Left kidney (tissue), 8 donors: Measurements from ENCODE around the gene TRAPPC5. TPM values are rescaled to one million over a fixed set of nuclear protein-coding genes. Genes with fewer than 3 reads are reported as not detected.
"Not testable (repeated sequence)": the region's sequence is repeated elsewhere in the genome, so short reads cannot be mapped to it uniquely, and the experiment has no call there.

Experiments
- DNase-seq: peaks from one replicate; pipeline ENCODE4 v3.0.0-alpha.2; 2013
- long read RNA-seq, 8 donors: transcript quantifications; one replicate each; lab custom pipeline, GENCODE V29; 2026
- polyA plus RNA-seq: library from polyadenylated mRNA; unstranded; fragments of 120-200 nt; gene quantifications from one replicate; pipeline ENCODE4 v1.2.1, GENCODE V29; 2013; ENCODE audit not compliant: insufficient read length

Gene TRAPPC5
- 34.1 TPM for polyA plus RNA-seq
- long read RNA-seq, donor 1, full-length matches to known transcripts = 79 of 138 reads
- long read RNA-seq, donor 1, partial matches to known transcripts = 59 of 138 reads
- long read RNA-seq, donor 1, other reads (novel, unspliced or antisense) = 0 of 138 reads
- long read RNA-seq, donor 2, full-length matches to known transcripts = 52 of 93 reads
- long read RNA-seq, donor 2, partial matches to known transcripts = 41 of 93 reads
- long read RNA-seq, donor 2, other reads (novel, unspliced or antisense) = 0 of 93 reads
- long read RNA-seq, donor 3, full-length matches to known transcripts = 29 of 29 reads
- long read RNA-seq, donor 3, partial matches to known transcripts = 0 of 29 reads
- long read RNA-seq, donor 3, other reads (novel, unspliced or antisense) = 0 of 29 reads
- long read RNA-seq, donor 4, full-length matches to known transcripts = 8 of 8 reads
- long read RNA-seq, donor 4, partial matches to known transcripts = 0 of 8 reads
- long read RNA-seq, donor 4, other reads (novel, unspliced or antisense) = 0 of 8 reads
- long read RNA-seq, donor 5, full-length matches to known transcripts = 139 of 200 reads
- long read RNA-seq, donor 5, partial matches to known transcripts = 61 of 200 reads
- long read RNA-seq, donor 5, other reads (novel, unspliced or antisense) = 0 of 200 reads
- long read RNA-seq, donor 6, full-length matches to known transcripts = 92 of 92 reads
- long read RNA-seq, donor 6, partial matches to known transcripts = 0 of 92 reads
- long read RNA-seq, donor 6, other reads (novel, unspliced or antisense) = 0 of 92 reads
- long read RNA-seq, donor 7, full-length matches to known transcripts = 111 of 167 reads
- long read RNA-seq, donor 7, partial matches to known transcripts = 56 of 167 reads
- long read RNA-seq, donor 7, other reads (novel, unspliced or antisense) = 0 of 167 reads
- long read RNA-seq, donor 8, full-length matches to known transcripts = 25 of 25 reads
- long read RNA-seq, donor 8, partial matches to known transcripts = 0 of 25 reads
- long read RNA-seq, donor 8, other reads (novel, unspliced or antisense) = 0 of 25 reads

DNA sequence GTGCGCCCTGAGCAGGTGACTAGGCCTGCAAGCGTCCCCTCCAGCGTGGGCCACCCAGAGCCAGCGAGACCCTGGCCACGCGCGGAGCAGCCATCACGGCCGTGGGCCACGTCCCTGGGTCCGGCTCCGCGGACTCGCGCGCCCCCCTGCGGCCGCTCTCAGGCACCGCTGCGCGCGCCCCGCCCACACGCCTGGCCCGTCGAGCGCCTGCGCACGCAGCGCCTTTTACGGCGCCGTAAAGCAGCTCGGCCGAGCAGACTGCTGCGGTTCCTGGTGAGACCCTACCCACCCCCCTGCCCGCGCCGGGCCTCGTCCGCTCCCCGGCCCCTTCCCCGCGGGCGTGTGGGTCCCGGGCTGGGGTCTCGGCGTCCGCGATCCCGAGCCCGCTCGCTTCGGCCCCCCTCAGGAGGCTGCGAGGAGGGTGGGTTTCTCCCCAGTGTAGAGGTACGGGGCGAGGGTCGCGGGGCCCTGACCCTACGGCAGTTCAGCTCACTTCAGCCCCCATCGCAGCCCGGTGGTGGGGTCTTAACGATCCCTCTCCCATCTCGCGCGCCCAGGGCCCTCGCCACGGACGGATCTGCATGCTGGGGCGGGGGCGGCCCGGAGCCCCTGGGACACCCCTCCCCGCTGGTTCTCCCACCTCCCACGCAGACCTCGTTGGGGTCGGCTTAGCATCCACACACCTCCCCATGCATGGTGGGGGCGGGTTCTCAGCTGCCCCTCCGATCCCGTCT lies at the start of gene TRAPPC5:
TRAPPC5 (plus strand) TSS at position 228 of the 734 bp plus-strand sequence. CDS start 1,421 bp downstream, outside the sequence.
- peak; percentile 85 for DNase-seq

DNA sequence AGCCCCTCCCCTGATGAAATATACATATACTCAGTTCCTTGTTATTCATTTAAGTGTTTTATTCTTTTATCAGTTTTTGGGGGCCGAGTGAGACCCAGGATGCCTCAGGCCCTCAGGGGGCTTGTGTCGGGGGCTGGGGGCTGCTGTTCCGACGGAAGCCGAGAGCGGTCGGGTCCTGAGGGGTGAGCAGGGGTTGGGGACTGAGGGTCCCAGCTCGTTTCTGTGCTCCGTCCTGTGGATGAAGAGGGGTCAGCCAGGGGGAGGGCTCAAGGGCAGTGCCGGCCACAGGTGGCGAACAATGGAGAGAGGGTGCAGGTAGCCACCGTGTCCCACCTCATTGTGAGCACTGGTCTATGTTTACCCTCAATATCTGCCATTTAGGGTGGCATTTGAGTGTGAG lies 49.1 kb upstream of the TRAPPC5 start:
- DNase-seq = no peak

DNA sequence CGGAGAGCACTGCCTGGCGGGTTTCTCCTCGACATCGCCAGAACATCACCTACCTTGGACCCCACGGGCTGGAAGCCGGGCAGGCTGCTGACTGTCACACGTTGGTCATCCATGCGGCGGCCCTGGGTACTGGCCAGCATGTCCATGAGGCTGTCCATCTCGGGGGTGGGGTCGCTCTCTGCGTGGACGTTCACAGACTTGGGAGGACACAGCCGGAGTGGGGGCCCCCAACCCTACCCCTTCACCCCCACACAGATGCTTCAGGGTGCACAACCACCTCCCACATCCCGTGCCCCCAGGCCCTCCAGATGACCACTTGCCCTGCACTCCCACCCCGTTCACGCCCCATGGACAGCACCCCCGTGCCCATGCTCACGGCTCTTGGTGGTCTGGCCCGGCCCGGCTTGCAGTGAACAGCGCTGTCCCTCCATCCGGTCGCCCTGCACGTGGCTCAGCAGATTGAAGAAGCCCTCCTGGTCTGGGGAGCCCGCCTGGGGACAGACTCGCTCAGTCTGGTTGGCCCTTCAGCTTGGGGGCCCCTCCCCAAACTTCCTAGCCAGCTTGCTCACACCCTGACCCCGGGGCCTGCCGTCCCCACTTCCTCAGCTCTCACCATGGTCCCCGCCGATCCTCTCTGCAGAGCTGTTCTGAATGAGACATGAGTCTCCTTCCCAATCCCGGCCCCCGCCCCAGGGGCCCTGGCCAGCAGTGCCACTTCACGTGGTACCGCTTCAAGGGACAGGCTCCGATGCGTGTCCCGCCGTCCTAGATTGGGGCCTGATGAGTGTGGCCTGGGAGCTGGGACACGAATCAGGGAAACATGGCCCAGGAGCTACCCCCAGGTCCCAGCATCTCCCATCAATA lies 48.1 kb upstream of the TRAPPC5 start:
- no peak for DNase-seq

DNA sequence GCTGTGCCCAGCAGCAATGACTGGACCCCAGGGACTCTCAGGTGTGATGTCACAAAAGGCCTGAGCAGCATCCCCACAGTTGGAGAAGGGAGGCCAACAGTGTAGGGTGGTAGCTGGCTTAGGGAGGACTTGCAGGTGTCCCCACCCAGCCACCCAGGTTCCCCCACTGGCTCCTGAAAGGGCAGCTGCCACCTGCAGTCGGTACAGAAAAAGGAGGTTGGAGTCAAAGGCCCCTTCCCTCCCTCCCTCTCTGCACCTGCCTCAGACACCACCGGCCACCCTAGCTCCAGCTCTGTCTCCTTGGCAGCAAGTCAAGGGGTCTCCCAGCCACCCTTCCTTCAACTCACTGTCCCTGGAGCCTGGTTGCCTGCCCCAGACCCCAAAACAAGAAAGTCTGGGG lies 46.9 kb upstream of the TRAPPC5 start, which contains the start of gene PCP2:
PCP2 (minus strand) TSS at position 22 of the 400 bp plus-strand sequence. CDS start 262 bp downstream, outside the sequence.
- no peak for DNase-seq

DNA sequence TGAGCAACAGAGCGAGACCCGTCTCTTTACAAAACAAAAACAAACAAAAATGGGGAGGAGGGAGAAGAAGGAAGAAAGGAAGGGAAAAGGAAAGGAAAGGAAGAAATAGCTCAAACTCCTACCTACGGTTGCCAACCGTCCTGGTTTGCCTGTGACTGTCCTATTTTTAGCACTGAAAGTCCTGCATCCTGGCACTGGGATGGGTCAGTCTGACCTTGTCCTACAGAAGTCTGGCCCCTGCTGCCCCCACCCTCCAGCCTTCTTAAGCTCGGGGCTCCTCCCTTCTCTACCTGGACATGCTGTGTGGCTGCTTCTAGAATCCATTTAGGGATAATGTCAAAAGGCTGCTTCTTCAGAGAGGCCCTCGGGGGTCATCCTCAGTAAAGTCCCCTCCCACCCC lies 45.0 kb upstream of the TRAPPC5 start:
- no peak for DNase-seq

DNA sequence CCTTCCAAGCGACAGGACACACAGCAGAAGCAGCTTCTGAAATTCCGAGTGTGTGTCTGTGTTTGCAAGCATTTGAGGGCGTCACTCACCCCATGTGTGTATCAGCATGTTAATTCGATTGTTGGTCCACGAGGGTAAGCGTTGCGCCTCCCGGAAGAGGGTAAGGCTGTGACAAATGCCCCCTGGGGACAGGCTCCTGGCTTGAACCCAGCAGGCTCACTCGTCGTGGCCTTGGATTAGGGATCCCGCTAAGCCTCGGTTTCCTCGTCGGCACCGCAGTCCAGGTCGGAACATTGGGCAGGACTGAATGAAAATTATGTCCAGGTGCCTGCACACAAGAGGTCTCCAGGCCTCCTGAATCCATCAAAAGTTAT lies 44.3 kb upstream of the TRAPPC5 start:
- DNase-seq = no peak

DNA sequence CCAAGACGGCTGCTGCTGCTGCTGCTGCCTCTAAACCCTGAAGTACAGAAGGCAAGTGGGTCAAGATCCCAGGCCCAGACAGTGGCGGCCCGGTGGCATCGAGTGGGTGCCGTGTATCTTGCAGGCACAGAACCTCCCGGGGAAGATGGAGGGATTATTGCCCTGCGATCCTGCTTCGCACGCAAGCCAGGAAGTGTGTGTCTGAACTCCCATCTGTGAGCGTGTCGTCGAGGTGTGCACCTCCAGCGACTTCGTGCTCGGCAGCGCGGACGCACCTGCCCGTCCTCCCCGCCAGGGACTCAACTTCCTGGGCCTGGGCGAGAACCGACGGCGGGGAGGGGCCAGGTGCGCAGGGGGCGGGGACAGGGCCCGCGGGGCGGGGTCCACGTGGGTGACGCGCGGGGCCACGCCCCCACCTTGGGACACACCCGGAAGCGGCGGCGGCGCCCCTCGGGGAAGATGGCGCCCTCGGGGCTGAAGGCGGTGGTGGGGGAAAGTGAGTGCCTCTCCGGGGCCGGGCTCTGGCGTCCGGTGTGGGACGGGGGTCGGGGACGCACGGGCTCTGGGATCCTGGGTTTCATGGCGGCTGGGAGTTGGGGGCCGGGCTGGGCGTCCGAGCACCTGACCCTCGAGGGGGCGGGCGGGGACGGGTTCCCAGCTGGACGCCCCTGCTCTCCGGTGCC lies 43.8 kb upstream of the TRAPPC5 start, which contains the start of gene STXBP2:
STXBP2 (plus strand) TSS at position 420 of the 683 bp plus-strand sequence; CDS start at position 460, 40 bp downstream.
- peak; percentile 61 for DNase-seq

DNA sequence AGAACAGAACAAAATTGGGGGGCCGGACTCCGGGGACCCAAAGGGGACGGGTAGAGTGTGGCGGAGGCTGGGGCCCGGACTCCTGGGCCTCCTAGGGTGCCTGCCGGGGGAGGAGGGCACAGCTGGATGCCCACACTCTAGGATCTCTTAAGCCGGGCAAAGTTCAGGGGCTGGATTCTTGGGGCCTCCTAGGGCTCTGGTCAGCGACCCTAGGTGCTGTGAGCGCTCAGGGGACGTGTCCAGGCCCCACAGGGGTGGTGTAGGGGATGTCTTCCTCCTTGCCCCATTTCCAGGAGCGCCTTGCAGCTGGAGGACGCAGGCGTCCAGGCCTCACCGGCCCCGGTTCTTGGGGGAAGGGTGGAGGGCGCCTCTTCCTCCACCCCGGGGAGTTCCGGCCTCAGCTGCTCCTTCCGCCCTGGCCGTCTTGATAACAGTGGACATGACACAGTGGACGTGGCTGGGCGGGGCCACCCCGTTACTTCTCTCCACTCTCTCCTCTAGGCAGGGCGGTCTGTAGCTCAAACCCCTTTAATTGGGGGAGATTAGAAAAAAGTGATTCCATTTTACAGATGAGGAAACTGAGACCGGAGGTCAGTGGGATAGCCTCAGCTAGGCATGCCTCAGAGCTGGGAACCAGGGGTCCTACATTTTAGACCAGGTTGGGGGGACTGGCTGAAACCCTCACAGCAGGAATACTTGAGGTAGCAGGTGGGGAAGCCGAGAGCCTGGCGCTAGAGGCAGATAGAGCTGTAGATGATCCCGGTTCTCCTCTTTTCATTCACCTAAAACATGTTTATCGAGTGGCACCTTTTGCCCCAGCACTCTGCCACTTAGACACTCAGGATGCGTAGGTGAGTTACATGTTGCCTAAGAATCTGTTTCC lies 43.0 kb upstream of the TRAPPC5 start:
- no peak for DNase-seq

DNA sequence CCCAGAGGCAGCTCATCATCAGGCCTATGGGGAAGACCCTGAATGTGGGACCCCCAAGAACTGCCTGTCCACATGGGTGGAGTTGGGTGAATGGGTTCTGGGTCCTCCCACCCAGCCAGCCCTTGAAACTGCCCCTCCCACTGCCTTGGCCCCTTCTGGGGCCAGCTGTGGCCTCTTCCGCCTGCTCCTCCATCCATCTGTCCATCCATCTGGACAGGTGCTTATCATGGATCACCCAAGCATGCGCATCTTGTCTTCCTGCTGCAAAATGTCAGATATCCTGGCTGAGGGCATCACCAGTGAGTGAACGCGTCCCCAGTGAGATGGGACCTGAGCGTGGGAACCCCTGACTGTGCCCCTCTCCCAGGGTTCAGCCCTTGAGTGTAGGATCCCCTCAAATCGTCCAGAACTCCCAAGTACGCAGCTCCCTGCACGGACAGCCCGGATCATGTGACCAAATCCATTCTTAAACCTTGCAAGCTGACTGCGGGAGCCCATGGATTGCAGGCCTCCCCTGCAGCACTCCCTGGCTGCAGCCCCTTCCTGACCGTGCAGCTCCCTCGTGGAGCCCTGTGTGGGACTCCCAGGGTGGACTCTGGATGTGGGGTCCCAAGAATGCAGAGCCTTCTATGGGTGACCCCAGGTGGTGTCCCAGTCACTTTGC lies 41.7 kb upstream of the TRAPPC5 start:
- no peak for DNase-seq

DNA sequence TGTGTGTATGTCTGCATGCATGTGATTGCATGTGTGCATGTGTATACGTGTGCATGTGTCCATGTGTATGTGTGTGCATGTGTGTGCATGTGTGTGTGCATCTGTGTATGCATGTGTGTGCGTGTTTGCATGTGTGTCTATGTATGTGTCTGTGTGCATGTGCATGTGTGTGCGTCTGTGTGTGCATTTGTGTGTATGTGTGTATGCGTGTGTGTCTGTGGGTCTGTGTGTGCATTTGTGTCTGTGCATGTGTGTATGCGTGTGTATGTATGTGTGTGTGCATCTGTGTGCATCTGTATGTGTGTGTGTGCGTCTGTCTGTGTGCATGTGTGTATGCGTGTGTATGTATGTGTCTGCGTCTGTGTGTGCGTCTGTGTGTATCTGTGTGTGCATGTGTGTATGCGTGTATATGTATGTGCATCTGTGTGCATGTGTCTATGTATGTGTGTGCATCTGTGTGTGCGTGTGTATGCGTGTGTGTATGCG lies 40.7 kb upstream of the TRAPPC5 start:
- DNase-seq = no peak

DNA sequence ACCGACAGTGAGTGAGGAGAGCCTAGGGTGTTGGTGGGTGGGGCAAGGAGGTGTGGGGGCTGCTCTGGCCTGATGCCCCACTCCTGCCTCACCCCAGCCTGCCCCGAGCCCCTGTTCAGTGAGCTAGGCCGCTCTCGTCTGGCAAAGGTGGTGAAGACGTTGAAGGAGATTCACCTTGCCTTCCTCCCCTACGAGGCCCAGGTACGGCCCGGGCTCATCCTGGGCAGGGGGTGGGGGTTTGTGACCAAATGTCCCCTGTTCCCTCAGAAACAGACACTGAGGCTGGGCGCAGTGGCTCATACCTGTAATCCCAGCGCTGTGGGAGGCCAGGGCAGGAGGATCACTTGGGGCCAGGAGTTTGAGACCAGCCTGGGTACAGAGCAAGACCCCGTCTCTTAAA lies 39.8 kb upstream of the TRAPPC5 start:
- no peak for DNase-seq

DNA sequence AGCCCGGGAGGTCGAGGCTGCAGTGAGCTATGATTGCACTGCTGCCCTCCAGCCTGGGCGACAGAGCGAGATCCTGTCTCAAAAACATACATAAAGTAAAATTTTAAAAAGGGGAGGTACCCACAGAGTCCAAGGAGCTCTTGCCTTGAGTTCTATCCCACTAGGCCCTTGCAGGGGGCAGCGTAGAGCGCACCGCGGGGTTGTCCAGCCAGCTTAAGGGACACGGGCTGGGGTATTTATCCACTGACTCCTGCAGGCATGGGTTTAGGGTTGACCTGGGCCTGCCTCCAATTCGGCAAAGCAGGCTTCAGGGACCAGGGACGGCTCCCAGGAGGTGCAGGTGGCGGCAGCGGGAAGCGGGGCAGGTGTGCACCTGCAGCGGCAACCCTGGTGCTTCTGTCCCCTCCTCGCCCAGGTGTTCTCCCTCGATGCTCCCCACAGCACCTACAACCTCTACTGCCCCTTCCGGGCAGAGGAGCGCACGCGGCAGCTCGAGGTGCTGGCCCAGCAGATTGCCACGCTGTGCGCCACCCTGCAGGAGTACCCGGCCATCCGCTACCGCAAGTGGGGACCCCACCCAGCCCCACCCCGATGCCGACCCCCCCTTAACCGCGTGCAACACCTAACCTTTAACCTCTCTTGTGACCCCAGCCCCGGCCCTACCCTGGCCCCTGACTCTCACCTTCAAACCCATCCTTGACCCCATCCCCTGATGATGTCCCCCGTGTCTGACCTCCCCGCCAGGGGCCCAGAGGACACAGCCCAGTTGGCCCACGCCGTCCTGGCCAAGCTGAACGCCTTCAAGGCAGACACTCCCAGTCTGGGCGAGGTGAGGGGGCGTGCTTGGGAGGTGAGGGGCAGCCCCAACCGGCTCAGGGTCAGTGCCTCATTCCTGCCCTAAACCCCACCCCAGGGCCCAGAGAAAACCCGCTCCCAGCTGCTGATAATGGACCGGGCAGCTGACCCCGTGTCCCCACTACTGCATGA lies 39.0 kb upstream of the TRAPPC5 start:
- no peak for DNase-seq

DNA sequence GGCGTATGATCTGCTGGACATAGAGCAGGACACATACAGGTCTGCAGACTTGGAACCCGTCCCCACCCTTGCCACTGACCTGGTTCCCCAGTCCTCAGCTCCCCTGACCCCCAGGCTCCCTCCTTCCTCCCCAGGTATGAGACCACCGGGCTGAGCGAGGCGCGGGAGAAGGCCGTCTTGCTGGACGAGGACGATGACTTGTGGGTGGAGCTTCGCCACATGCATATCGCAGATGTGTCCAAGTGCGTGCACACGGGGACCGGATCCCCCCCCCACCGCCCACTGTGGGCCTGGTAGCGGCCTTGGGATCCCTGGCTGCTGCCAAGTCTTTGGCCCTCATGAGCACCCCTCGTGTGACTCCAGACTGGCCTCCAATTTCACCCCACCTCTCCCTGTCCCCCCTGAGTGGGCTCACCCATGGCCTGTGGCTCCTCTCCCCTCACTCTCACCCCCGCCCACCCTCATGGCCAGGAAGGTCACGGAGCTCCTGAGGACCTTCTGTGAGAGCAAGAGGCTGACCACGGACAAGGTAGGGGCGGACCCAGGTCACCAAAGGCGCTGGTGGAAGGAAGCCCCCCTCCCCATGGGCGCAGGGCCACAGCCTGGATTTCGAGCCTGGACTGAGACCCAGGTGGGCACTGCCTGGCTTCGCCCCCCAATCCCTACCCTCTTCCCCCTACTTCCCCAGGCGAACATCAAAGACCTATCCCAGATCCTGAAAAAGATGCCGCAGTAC lies 38.2 kb upstream of the TRAPPC5 start:
- DNase-seq = no peak

DNA sequence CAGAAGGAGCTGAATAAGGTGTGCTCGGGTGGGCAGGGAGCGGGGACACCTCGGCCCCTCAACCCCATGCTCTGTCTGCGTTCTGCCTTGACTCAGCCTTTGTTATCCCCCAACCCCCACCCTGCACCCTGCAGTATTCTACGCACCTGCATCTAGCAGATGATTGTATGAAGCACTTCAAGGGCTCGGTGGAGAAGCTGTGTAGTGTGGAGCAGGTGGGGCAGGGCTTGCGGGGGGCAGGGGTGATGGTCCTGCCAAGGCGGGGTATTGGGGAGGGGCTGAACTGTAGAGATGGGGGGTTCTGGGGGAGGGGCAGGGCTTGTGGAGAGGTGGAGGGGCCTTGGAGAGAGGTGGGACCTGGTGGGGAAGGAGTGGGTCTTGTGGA lies 37.6 kb upstream of the TRAPPC5 start:
- DNase-seq = no peak

DNA sequence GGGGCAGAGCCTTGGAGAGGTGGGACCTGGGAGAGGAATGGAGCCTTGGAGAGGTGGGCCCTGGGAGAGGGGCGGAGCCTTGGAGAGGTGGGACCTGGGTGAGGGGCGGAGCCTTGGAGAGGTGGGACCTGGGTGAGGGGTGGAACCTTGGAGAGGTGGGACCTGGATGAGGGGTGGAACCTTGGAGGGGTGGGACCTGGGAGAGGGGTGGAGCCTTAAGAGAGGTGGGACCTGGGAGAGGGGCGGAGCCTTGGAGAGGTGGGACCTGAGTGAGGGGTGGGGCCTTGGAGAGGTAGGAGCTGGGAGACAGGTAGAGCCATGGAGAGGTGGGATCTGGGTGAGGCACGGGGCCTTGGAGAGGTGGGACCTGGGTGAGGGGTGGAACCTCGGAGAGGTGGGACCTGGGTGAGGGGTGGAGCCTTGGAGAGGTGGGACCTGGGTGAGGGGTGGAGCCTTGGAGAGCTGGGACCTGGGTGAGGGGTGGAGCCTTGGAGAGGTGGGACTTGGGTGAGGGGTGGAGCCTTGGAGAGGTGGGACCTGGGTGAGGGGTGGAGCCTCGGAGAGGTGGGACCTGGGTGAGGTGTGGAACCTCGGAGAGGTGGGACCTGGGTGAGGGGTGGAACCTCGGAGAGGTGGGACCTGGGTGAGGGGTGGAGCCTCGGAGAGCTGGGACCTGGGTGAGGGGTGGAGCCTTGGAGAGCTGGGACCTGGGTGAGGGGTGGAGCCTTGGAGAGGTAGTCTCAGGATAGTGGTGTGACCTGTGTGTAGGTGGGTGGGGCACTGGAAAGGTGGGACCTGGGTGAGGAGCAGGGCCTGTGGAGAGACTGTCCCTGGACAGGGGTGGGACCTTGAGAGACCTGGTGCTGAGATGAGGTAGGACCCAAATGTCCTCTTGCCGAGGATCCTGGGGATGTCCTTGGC lies 36.7 kb upstream of the TRAPPC5 start:
- not testable (repeated sequence) for DNase-seq
